Right lobe of liver (tissue), 4 donors: ENCODE measurements around the gene MBOAT2.

ENCODE experiments used
- CTCF ChIP-seq, 4 donors: fragments of 200-600 bp in 3 of 4; fragments of 450-650 bp in 1 of 4; IDR thresholded peaks; one replicate each; pipeline versions ENCODE4 v1.5.1 to v1.8.0; 2016 to 2022; ENCODE audit warnings: antibody characterized with exemption in 4 of 4, mild to moderate bottlenecking in 2 of 4
- POLR2A ChIP-seq: fragments of 450-650 bp; IDR thresholded peaks from one replicate; pipeline ENCODE4 v1.6.1; 2017; ENCODE audit warnings: antibody characterized with exemption, mild to moderate bottlenecking
- donor health status: DM: no; HTN: no; CAD: no.
- donor health status: DM: no; HTN: no; CAD: no.
- donor health status: DM: no; HTN: yes; CAD: no.

GRCh38 chr2:9024575-9024974, 21.1 kb upstream of the MBOAT2 start:
- TF ChIP-seq CTCF (IDR thresholded peaks at IDR 0.05), result no peak
- TF ChIP-seq POLR2A, result no peak
